Type B pancreatic cell (in vitro differentiated cells): ENCODE results near the gene USP17L20. TPM values are rescaled to one million over a fixed set of nuclear protein-coding genes. Genes with fewer than 3 reads are reported as not detected.
"Not testable (repeated sequence)": the region's sequence is repeated elsewhere in the genome, so short reads cannot be mapped to it uniquely, and the experiment has no call there.

Experiments
- DNase-seq: peaks from one replicate; pipeline ENCODE4 v3.0.0; 2021; ENCODE audit warnings: mixed read lengths; ENCODE audit not compliant: unreplicated experiment; ENCODE audit errors: extremely low spot score
- H3K27ac Mint-ChIP-seq: 2 replicates; pipeline ENCODE4 v1.8.0; 2021; ENCODE audit warnings: mild to moderate bottlenecking, mixed read lengths
- H3K27me3 Mint-ChIP-seq: 2 replicates; pipeline ENCODE4 v1.8.0; 2021; ENCODE audit warnings: mixed read lengths
- H3K36me3 Mint-ChIP-seq: 2 replicates; pipeline ENCODE4 v1.8.0; 2021; ENCODE audit warnings: mixed read lengths
- H3K4me1 Mint-ChIP-seq: one replicate; pipeline ENCODE4 v1.8.0; 2021; ENCODE audit warnings: mixed read lengths; ENCODE audit not compliant: unreplicated experiment
- H3K4me3 Mint-ChIP-seq: 2 replicates; pipeline ENCODE4 v1.8.0; 2021; ENCODE audit warnings: mild to moderate bottlenecking, mixed read lengths
- H3K9me3 Mint-ChIP-seq: 2 replicates; pipeline ENCODE4 v1.8.0; 2021; ENCODE audit warnings: mixed read lengths
- long read RNA-seq: library from polyadenylated mRNA; unstranded; transcript quantifications from one replicate; pipeline ENCODE4 v2.0.0, GENCODE V29; 2020
- total RNA-seq: library from RNA; stranded (reverse); gene quantifications from 2 replicates; pipeline ENCODE4 v1.2.1, GENCODE V29; 2021; ENCODE audit warnings: low replicate concordance

Gene USP17L20
- total RNA-seq: not detected in 2 replicates
- long read RNA-seq: 0 reads

GRCh38 chr4:9257824-9258223 lies at the start of gene USP17L20:
Gene USP17L20 (plus strand): TSS chr4:9258124. CDS start chr4:9258124, 0 bp downstream.
- not testable (repeated sequence) for H3K27me3 Mint-ChIP-seq, H3K36me3 Mint-ChIP-seq, H3K4me1 Mint-ChIP-seq, DNase-seq, H3K27ac Mint-ChIP-seq, H3K9me3 Mint-ChIP-seq, H3K4me3 Mint-ChIP-seq

- not testable (repeated sequence) for H3K27ac Mint-ChIP-seq, DNase-seq, H3K9me3 Mint-ChIP-seq, H3K4me3 Mint-ChIP-seq, H3K27me3 Mint-ChIP-seq, H3K36me3 Mint-ChIP-seq, H3K4me1 Mint-ChIP-seq
Observed at GRCh38 chr4:9210357-9210756, 47.6 kb upstream of the USP17L20 start, which contains the start of gene USP17L10. Gene USP17L10 (plus strand): TSS chr4:9210657. CDS start chr4:9210657, 0 bp downstream.

GRCh38 chr4:9214701-9215100 lies 43.2 kb upstream of the USP17L20 start:
- H3K4me3 Mint-ChIP-seq, H3K27ac Mint-ChIP-seq, H3K9me3 Mint-ChIP-seq, H3K27me3 Mint-ChIP-seq, DNase-seq, H3K4me1 Mint-ChIP-seq, H3K36me3 Mint-ChIP-seq: not testable (repeated sequence)

GRCh38 chr4:9215105-9215504 lies 42.8 kb upstream of the USP17L20 start, which contains the start of gene USP17L11:
Gene USP17L11 (plus strand): TSS chr4:9215405. CDS start chr4:9215405, 0 bp downstream.
- H3K4me1 Mint-ChIP-seq, H3K27ac Mint-ChIP-seq, DNase-seq, H3K27me3 Mint-ChIP-seq, H3K4me3 Mint-ChIP-seq, H3K9me3 Mint-ChIP-seq, H3K36me3 Mint-ChIP-seq: not testable (repeated sequence)

- H3K36me3 Mint-ChIP-seq, H3K27me3 Mint-ChIP-seq, H3K4me3 Mint-ChIP-seq: not testable (repeated sequence)
Observed at GRCh38 chr4:9219852-9220251, 38.1 kb upstream of the USP17L20 start, which contains the start of gene USP17L12. Gene USP17L12 (plus strand): TSS chr4:9220152. CDS start chr4:9220152, 0 bp downstream.

GRCh38 chr4:9224596-9224995 lies 33.3 kb upstream of the USP17L20 start, which contains the start of gene USP17L13:
Gene USP17L13 (plus strand): TSS chr4:9224896. CDS start chr4:9224896, 0 bp downstream.
- H3K27ac Mint-ChIP-seq, H3K27me3 Mint-ChIP-seq, DNase-seq, H3K4me3 Mint-ChIP-seq, H3K4me1 Mint-ChIP-seq, H3K9me3 Mint-ChIP-seq, H3K36me3 Mint-ChIP-seq: not testable (repeated sequence)

More at GRCh38 chr4:9219852-9220251, 38.1 kb upstream of the USP17L20 start, which contains the start of gene USP17L12:
- not testable (repeated sequence) for DNase-seq, H3K4me1 Mint-ChIP-seq, H3K27ac Mint-ChIP-seq, H3K9me3 Mint-ChIP-seq

GRCh38 chr4:9230249-9230648 lies 27.7 kb upstream of the USP17L20 start:
- not testable (repeated sequence) for H3K36me3 Mint-ChIP-seq, H3K27me3 Mint-ChIP-seq, H3K4me1 Mint-ChIP-seq, DNase-seq, H3K4me3 Mint-ChIP-seq, H3K27ac Mint-ChIP-seq, H3K9me3 Mint-ChIP-seq

GRCh38 chr4:9234085-9234484 lies 23.8 kb upstream of the USP17L20 start, which contains the start of gene USP17L15:
Gene USP17L15 (plus strand): TSS chr4:9234385. CDS start chr4:9234385, 0 bp downstream.
- H3K9me3 Mint-ChIP-seq, H3K27ac Mint-ChIP-seq, H3K36me3 Mint-ChIP-seq, H3K4me1 Mint-ChIP-seq, H3K4me3 Mint-ChIP-seq, DNase-seq, H3K27me3 Mint-ChIP-seq: not testable (repeated sequence)

GRCh38 chr4:9238461-9238860 lies 19.5 kb upstream of the USP17L20 start:
- H3K27me3 Mint-ChIP-seq, H3K36me3 Mint-ChIP-seq, H3K4me1 Mint-ChIP-seq, H3K27ac Mint-ChIP-seq, H3K4me3 Mint-ChIP-seq, H3K9me3 Mint-ChIP-seq, DNase-seq: not testable (repeated sequence)

GRCh38 chr4:9243579-9243978 lies 14.3 kb upstream of the USP17L20 start, which contains the start of gene USP17L17:
Gene USP17L17 (plus strand): TSS chr4:9243879. CDS start chr4:9243879, 0 bp downstream.
- not testable (repeated sequence) for H3K4me1 Mint-ChIP-seq, H3K27me3 Mint-ChIP-seq, H3K27ac Mint-ChIP-seq, H3K4me3 Mint-ChIP-seq, DNase-seq, H3K9me3 Mint-ChIP-seq, H3K36me3 Mint-ChIP-seq

- H3K4me3 Mint-ChIP-seq, H3K27ac Mint-ChIP-seq, H3K27me3 Mint-ChIP-seq, H3K4me1 Mint-ChIP-seq, H3K9me3 Mint-ChIP-seq, H3K36me3 Mint-ChIP-seq: not testable (repeated sequence)
- DNase-seq: peak; percentile 62
Observed at GRCh38 chr4:9247953-9248680, 9.8 kb upstream of the USP17L20 start, which contains the start of gene USP17L18. Gene USP17L18 (plus strand): TSS chr4:9248630. CDS start chr4:9248630, 0 bp downstream.

GRCh38 chr4:9253078-9253477 lies 4.8 kb upstream of the USP17L20 start, which contains the start of gene USP17L19:
Gene USP17L19 (plus strand): TSS chr4:9253378. CDS start chr4:9253378, 0 bp downstream.
- not testable (repeated sequence) for H3K36me3 Mint-ChIP-seq, H3K27me3 Mint-ChIP-seq, H3K4me1 Mint-ChIP-seq, H3K9me3 Mint-ChIP-seq, H3K27ac Mint-ChIP-seq, DNase-seq, H3K4me3 Mint-ChIP-seq

GRCh38 chr4:9262572-9262971 lies 4.6 kb downstream of the USP17L20 start, which contains the start of gene USP17L21:
Gene USP17L21 (plus strand): TSS chr4:9262872. CDS start chr4:9262872, 0 bp downstream.
- not testable (repeated sequence) for H3K27ac Mint-ChIP-seq, DNase-seq, H3K4me1 Mint-ChIP-seq, H3K27me3 Mint-ChIP-seq, H3K4me3 Mint-ChIP-seq, H3K9me3 Mint-ChIP-seq, H3K36me3 Mint-ChIP-seq

GRCh38 chr4:9267319-9267718 lies 9.4 kb downstream of the USP17L20 start, which contains the start of gene USP17L22:
Gene USP17L22 (plus strand): TSS chr4:9267619. CDS start chr4:9267619, 0 bp downstream.
- H3K36me3 Mint-ChIP-seq, H3K27me3 Mint-ChIP-seq, H3K4me1 Mint-ChIP-seq, H3K4me3 Mint-ChIP-seq, H3K27ac Mint-ChIP-seq, DNase-seq, H3K9me3 Mint-ChIP-seq: not testable (repeated sequence)
